GM19455 (cell line): ENCODE data around the gene TMEM214.

ENCODE experiments used
- ATAC-seq: cut with Tn5 transposase; IDR thresholded peaks from one replicate; pipeline ENCODE4 v1.9.1; 2021; ENCODE audit not compliant: unreplicated experiment

Gene TMEM214

GRCh38 chr2:27039426-27039825 is 6.7 kb downstream of the TMEM214 start:
- ATAC-seq, result no peak

- ATAC-seq, result no peak
These were observed 7.1 kb downstream of the TMEM214 start for GRCh38 chr2:27039871-27040270.

GRCh38 chr2:27040282-27040681 is 7.5 kb downstream of the TMEM214 start:
- ATAC-seq, result no peak

- no peak for ATAC-seq
These were observed 9.0 kb downstream of the TMEM214 start for GRCh38 chr2:27041752-27042151.

GRCh38 chr2:27042159-27042661 is 9.4 kb downstream of the TMEM214 start:
- no peak for ATAC-seq

- no peak for ATAC-seq
These were observed 10.3 kb downstream of the TMEM214 start for GRCh38 chr2:27042985-27043634.

- ATAC-seq, result peak; percentile 32
These were observed 16.9 kb downstream of the TMEM214 start for GRCh38 chr2:27049422-27050280.

- ATAC-seq, result peak; percentile 54
These were observed 17.7 kb downstream of the TMEM214 start for GRCh38 chr2:27050281-27050995.

GRCh38 chr2:27050996-27051901 is 18.5 kb downstream of the TMEM214 start, which contains the start of gene AGBL5:
TSS of gene AGBL5 (plus strand) at chr2:27051668. CDS start at chr2:27052959, 1,291 bp downstream.
- ATAC-seq, result peak; percentile 66

- peak; percentile 2 for ATAC-seq
These were observed 19.3 kb downstream of the TMEM214 start for GRCh38 chr2:27051902-27052645.

GRCh38 chr2:27053321-27053720 is 20.6 kb downstream of the TMEM214 start:
- no peak for ATAC-seq

- no peak for ATAC-seq
These were observed 21.0 kb downstream of the TMEM214 start for GRCh38 chr2:27053776-27054175.

GRCh38 chr2:27054721-27055120 is 22.0 kb downstream of the TMEM214 start:
- no peak for ATAC-seq

- no peak for ATAC-seq
These were observed 24.4 kb downstream of the TMEM214 start for GRCh38 chr2:27057184-27057583.

GRCh38 chr2:27058210-27058609 is 25.4 kb downstream of the TMEM214 start:
- ATAC-seq, result no peak

GRCh38 chr2:27059141-27059820 is 26.5 kb downstream of the TMEM214 start:
- ATAC-seq, result no peak

- ATAC-seq, result no peak
These were observed 27.6 kb downstream of the TMEM214 start for GRCh38 chr2:27060323-27060722.

- ATAC-seq, result no peak
These were observed 32.4 kb downstream of the TMEM214 start for GRCh38 chr2:27065128-27065527.

GRCh38 chr2:27067385-27067784 is 34.6 kb downstream of the TMEM214 start:
- ATAC-seq, result no peak
